ENCODE measurements around the gene ISG15.

DNA sequence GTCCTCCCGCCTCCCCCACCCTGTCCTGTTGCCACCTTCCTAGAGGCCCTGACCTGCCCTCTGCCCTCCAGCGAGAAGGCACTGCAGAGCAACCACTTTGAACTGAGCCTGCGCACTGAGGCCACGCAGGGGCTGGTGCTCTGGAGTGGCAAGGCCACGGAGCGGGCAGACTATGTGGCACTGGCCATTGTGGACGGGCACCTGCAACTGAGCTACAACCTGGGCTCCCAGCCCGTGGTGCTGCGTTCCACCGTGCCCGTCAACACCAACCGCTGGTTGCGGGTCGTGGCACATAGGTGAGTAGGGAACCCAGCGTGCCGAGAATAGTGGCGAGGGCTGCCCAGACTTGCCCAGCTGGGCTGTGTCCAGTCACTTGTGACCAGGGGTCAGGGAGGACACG lies 40.4 kb downstream of the ISG15 start:
- TF ChIP-seq, protein P1, sequence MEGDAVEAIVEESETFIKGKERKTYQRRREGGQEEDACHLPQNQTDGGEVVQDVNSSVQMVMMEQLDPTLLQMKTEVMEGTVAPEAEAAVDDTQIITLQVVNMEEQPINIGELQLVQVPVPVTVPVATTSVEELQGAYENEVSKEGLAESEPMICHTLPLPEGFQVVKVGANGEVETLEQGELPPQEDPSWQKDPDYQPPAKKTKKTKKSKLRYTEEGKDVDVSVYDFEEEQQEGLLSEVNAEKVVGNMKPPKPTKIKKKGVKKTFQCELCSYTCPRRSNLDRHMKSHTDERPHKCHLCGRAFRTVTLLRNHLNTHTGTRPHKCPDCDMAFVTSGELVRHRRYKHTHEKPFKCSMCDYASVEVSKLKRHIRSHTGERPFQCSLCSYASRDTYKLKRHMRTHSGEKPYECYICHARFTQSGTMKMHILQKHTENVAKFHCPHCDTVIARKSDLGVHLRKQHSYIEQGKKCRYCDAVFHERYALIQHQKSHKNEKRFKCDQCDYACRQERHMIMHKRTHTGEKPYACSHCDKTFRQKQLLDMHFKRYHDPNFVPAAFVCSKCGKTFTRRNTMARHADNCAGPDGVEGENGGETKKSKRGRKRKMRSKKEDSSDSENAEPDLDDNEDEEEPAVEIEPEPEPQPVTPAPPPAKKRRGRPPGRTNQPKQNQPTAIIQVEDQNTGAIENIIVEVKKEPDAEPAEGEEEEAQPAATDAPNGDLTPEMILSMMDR (IDR thresholded peaks at IDR 0.05), result no peak
- no peak for TF ChIP-seq POLR2A (IDR thresholded peaks at IDR 0.05)

Measured in body of pancreas (tissue), 4 donors.